Neuron (in vitro differentiated cells): Measurements from ENCODE around the gene SIGLEC11.
"Not testable (repeated sequence)": the region's sequence is repeated elsewhere in the genome, so short reads cannot be mapped to it uniquely, and the experiment has no call there.

ENCODE experiments used
- H2AFZ ChIP-seq: one replicate; pipeline ENCODE4 v1.6.1; 2013; ENCODE audit warnings: low read depth, mild to moderate bottlenecking, inconsistent platforms, low read length, moderate library complexity
- H3K27me3 ChIP-seq: one replicate; pipeline ENCODE4 v1.6.1; 2013; ENCODE audit warnings: low read length; ENCODE audit not compliant: insufficient read depth
- H3K36me3 ChIP-seq: one replicate; pipeline ENCODE4 v1.6.1; 2013; ENCODE audit warnings: low read length; ENCODE audit not compliant: insufficient read depth
- H3K4me1 ChIP-seq: one replicate; pipeline ENCODE4 v1.6.1; 2013; ENCODE audit warnings: low read length; ENCODE audit not compliant: insufficient read depth
- H3K4me3 ChIP-seq: 2 replicates; pipeline ENCODE4 v1.5.1; 2013; ENCODE audit warnings: mild to moderate bottlenecking, low read length, moderate library complexity
- H3K9me3 ChIP-seq: one replicate; pipeline ENCODE4 v1.6.1; 2013; ENCODE audit warnings: low read length

Gene SIGLEC11

DNA sequence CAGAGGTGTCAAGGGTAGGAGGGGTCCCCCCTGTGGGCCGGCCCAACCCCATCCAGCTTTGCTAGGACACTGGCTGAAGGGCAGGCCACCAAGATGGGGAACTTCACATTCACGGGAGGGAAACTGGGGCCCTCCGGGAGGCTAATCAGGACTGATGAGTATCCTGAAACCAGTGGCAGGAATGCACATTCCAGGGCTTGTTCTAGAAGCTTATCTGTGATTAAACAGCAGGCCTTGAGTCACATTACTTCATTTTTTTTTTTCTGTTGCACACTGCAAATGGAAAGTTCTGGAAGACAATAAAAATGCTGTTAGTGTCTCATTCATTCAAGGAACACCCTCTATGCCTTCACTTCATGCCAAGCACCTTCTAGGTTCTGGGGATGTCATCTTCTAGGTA lies 15.5 kb upstream of the SIGLEC11 start:
- peaks cover 9% of the 10 kb centered on the region for H3K36me3 ChIP-seq
- no peaks in the 10 kb centered on the region for H3K9me3 ChIP-seq
- no peaks in the 10 kb centered on the region for H3K27me3 ChIP-seq
- H3K4me3 ChIP-seq: no peak overlapping the region
- no peak overlapping the region for H2AFZ ChIP-seq
- H3K4me1 ChIP-seq: no peaks in the 10 kb centered on the region

DNA sequence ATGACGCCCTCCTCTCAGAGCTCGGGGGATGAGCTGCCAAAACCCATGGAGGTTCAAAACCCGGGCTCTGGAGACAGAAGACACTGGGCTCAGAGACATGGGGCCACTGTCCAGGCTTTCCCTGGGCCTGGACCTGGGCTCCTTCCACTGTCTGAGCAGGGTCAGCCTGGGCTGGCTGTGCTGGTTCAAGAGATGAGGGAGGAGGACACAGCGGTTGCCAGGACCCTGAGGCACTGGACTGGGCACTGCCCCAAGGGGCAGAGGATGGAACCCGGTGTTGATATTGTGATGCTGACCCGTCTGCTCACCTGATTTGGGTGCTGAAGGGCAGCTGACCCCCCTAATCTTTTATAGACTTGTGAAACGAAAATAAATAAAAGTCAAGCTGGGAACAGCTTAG lies 14.1 kb upstream of the SIGLEC11 start:
- H3K9me3 ChIP-seq: no peaks in the 10 kb centered on the region
- no peaks in the 10 kb centered on the region for H3K4me1 ChIP-seq

DNA sequence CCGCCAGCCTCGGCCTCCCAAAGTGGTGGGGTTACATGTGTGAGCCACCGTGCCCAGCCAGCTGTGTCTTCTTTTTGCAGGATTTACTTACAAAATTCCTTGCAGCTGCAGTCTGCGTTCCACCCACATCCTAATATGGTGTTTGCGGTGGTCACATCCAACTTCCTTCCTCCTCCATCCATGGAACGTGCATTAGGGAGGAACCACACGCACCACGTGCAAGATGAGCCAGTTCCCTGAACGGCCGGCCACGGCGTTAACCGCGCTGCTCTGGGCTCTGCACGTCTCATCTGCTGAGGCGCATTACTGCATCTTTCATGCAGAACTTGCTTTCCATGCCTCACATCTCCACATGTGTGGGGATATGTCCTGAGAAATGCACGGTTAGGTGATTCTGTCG lies 13.0 kb upstream of the SIGLEC11 start:
- Histone ChIP-seq H3K36me3 (peaks cover 9% of the 10 kb centered on the region), H3K9me3 (no peaks in the 10 kb centered on the region), H3K4me3 (no peak overlapping the region), H3K27me3 (no peaks in the 10 kb centered on the region), H2AFZ (no peak overlapping the region), H3K4me1 (no peaks in the 10 kb centered on the region)

More for the DNA sequence above, 14.1 kb upstream of the SIGLEC11 start:
- Histone ChIP-seq H3K36me3 (peaks cover 9% of the 10 kb centered on the region), H3K27me3 (no peaks in the 10 kb centered on the region), H3K4me3 (no peak overlapping the region), H2AFZ (no peak overlapping the region)

DNA sequence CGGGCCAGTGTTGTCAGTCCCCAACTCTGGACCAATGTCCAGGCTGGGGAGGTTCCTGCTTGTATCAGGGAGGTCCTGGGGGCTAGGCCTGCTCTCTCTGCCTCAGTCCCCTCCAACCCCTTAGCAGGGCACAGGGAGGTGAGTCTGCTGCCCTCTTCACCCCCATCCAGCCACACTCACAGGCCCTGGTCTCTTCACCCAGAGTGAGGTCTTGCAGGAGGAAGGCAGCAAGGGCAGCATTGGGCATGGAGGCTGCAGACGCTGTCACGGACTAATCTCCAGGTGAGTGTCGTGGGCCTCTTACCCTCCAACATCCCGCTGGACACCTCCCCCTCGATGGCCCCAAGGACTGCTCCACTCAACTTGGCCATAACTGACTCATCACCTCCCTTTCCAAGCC lies 11.9 kb upstream of the SIGLEC11 start:
- H2AFZ ChIP-seq: no peak overlapping the region

DNA sequence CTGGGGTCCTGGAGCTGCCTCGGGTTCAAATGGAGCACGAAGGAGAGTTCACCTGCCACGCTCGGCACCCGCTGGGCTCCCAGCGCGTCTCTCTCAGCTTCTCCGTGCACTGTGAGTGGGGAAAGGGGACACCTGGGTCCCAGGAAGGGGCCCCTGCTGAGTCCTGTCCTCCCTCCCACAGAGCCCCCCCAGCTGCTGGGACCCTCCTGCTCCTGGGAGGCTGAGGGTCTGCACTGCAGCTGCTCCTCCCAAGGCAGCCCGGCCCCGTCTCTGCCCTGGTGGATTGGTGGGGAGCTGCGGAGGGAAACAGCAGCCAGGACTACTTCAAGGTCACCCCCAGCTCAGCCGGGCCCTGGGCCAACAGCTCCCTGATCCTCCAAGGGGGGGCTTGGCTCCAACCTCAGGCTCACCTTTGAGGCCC lies 11.0 kb upstream of the SIGLEC11 start:
- H3K36me3 ChIP-seq: peaks cover 9% of the 10 kb centered on the region
- no peak overlapping the region for H2AFZ ChIP-seq
- no peaks in the 10 kb centered on the region for H3K9me3 ChIP-seq
- H3K4me3 ChIP-seq: no peak overlapping the region
- H3K4me1 ChIP-seq: no peaks in the 10 kb centered on the region
- no peaks in the 10 kb centered on the region for H3K27me3 ChIP-seq

More for the DNA sequence above, 11.9 kb upstream of the SIGLEC11 start:
- no peaks in the 10 kb centered on the region for H3K4me1 ChIP-seq
- H3K4me3 ChIP-seq: no peak overlapping the region
- H3K36me3 ChIP-seq: peaks cover 9% of the 10 kb centered on the region
- no peaks in the 10 kb centered on the region for H3K9me3 ChIP-seq
- H3K27me3 ChIP-seq: no peaks in the 10 kb centered on the region

DNA sequence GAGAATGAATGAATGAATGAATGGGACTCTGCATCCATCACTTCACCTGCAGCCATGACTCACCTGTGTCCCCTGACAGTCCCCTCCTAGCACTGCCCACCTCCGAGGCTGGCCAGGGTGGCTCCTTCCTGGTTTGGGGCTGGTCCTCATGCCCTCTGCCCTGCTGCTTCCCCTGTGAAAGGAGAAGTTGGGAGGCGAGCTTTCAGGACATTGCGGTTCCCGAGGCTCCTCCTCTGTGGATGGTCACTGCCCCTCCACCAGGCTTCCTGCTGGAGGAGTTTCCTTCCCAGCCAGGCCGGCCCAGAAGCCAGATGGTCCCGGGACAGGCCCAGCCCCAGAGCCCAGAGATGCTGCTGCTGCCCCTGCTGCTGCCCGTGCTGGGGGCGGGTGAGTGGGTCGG lies 8.4 kb upstream of the SIGLEC11 start:
- H3K27me3 ChIP-seq, H3K9me3 ChIP-seq, H3K4me1 ChIP-seq, H2AFZ ChIP-seq, H3K4me3 ChIP-seq, H3K36me3 ChIP-seq: not testable (repeated sequence)

DNA sequence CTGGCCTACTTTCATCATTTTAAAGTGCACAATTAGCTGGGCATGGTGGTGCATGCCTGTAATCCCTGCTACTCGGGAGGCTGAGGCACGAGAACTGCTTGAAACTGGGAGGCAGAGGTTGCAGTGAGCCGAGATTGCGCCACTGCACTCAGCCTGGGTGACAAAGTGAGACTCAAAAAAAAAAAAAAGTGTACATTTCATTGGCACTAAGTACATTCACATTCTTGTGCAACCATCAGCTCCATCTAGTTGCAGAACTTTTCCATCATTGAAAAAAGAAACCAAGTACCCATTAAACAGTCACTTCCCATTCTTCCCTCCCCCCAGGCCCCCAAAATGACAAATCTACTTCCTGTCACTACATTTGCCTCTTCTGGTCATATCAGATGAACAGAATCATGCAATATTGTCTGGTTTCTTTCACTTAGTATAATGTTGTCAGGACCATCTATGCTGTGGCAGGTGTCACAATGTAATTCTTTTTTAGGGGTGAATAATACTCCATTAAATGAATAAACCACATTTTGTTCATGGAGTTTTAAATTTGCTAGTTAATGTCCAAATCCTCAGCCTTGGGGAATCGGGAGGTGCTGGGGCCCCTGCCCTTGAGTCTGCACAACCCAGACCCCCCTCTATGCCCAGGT lies 7.4 kb upstream of the SIGLEC11 start:
- Histone ChIP-seq H2AFZ (no peak overlapping the region), H3K4me3 (no peak overlapping the region), H3K27me3 (no peaks in the 10 kb centered on the region), H3K9me3 (no peaks in the 10 kb centered on the region), H3K36me3 (no peaks in the 10 kb centered on the region), H3K4me1 (no peaks in the 10 kb centered on the region)

DNA sequence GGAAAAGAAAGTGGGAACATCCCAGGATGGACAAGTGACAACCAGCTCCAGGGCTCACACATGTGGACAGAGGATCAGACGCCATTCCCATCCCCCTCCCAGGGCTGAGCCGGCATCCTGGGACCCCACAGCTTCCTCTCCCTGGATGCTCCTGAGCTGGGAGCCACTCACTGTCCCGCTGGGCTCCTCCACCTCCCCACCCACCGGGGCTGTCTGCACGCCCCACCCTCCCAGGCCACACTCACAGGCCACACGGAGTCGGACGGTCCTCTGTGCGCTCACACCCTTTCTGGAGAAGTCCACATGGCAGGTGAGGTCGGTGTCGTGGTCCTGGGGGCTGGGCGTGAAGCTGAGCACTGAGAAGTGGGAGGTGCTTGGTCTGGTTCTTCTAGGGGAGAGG lies 1.1 kb downstream of the SIGLEC11 start:
- not testable (repeated sequence) for H3K36me3 ChIP-seq, H3K9me3 ChIP-seq, H3K4me1 ChIP-seq, H3K4me3 ChIP-seq, H2AFZ ChIP-seq, H3K27me3 ChIP-seq

DNA sequence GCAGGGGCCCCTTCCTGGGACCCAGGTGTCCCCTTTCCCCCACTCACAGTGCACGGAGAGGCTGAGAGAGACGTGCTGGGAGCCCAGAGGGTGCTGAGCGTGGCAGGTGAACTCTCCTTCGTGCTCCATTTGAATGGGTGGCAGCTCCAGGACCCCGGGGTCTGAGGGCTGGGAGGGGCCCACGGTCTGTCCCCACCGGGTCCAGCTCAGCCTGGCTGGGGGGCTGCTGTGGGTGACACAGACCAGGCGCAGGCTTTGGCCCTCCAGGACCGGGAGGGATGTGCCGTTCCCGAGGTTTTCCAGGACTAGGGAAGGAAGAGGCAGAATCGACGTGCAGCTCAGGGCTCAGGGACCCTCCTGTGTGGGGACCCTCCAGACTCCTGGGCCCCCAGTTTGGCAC lies 2.4 kb downstream of the SIGLEC11 start:
- not testable (repeated sequence) for H3K27me3 ChIP-seq, H2AFZ ChIP-seq, H3K9me3 ChIP-seq, H3K4me1 ChIP-seq, H3K4me3 ChIP-seq, H3K36me3 ChIP-seq

DNA sequence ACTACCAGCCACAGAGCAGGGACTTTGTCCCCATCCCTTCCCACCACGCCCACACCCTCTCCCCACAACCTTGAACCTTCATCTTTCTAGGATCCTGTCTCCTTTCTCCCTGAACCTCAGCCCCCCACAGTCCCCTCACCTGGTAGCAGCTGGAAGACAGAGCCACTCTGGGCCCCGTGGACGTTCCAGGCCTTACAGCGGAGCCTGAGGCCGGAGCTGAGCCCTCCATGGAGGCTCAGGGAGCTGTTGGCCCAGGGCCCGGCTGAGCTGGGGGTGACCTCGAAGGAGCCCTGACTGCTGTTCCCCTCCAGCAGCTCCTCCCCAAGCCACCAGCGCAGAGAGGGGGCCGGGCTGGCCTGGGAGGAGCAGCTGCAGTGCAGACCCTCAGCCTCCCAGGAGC lies 2.8 kb downstream of the SIGLEC11 start:
- H3K27me3 ChIP-seq, H2AFZ ChIP-seq, H3K4me1 ChIP-seq, H3K9me3 ChIP-seq, H3K36me3 ChIP-seq, H3K4me3 ChIP-seq: not testable (repeated sequence)

DNA sequence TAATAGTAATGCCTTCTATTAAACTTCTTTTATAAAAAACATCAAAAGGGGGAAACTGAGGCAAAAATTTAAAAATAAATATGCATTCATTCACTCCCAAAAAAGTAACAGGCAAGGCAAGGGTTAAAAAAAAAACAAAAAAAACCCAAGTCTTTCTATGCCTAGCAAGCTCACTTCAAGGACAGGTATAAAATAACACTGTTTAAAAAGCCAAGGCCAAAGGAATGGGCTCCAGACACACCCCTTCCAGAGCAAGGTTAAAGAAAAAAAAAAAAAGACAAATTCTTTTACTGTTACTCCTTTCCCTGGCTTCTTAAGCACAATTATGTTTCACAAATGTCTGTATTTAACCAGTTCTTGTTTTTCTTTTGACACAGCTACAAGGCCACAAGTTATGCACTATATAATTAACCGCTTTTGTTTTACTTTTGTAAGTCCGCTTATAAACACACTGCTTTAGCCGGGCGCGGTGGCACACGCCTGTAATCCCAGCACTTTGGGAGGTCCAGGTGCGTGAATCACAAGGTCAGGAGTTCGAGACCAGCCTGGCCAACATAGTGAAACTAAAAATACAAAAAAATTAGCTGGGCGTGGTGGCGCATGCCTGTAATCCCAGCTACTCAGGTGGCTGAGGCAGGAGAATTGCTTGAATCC lies 3.6 kb downstream of the SIGLEC11 start:
- H3K36me3 ChIP-seq: no peaks in the 10 kb centered on the region
- peaks cover 9% of the 10 kb centered on the region for H3K4me1 ChIP-seq
- H2AFZ ChIP-seq: no peak overlapping the region
- no peaks in the 10 kb centered on the region for H3K9me3 ChIP-seq
- H3K27me3 ChIP-seq: no peaks in the 10 kb centered on the region
- no peak overlapping the region for H3K4me3 ChIP-seq

DNA sequence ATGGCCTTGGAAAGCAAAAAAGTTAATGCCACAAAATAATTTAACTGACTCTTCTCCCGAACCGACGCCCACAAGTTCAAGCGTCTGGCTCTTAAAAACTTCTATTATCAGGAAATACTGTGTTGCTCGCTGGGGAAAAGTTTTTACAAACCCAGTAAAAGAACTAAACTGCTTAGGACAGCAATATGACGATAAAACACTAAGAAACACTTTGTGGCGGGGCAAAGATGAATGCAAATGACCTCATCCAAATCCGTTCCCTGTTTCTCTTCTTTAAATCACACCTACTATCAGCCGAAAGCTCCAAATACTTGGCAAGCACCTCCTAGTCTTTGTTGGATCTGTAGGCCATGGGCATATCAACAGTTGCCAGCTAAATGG lies 4.9 kb downstream of the SIGLEC11 start:
- Histone ChIP-seq H3K9me3 (no peaks in the 10 kb centered on the region), H3K4me1 (peaks cover 9% of the 10 kb centered on the region), H3K36me3 (no peaks in the 10 kb centered on the region), H2AFZ (no peak overlapping the region), H3K4me3 (no peak overlapping the region), H3K27me3 (no peaks in the 10 kb centered on the region)

DNA sequence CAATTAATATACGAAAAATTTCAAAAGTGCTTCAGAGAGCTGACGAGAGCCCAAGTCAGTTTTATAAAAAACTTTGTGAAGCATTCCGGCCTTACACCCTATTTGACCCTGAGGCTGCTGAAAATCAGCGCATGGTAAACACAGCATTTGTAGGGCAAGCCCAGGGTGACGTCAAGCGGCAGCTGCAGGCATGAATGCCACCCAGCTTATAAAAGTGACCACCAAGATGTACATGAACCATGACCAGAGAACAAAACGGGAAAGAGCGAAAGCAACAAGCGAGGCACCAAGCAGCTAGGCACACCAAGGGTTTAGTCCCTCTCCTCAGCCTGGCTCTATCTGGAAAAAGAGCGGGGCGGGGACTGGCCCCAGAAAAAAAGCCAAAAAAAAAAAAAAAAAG lies 6.0 kb downstream of the SIGLEC11 start:
- Histone ChIP-seq H3K4me1 (peaks cover 13% of the 10 kb centered on the region), H2AFZ (no peak overlapping the region), H3K36me3 (no peaks in the 10 kb centered on the region), H3K4me3 (no peak overlapping the region), H3K27me3 (no peaks in the 10 kb centered on the region), H3K9me3 (no peaks in the 10 kb centered on the region)
